Measurements from ENCODE around the gene MBOAT1. TPM values are rescaled to one million over a fixed set of nuclear protein-coding genes. Genes with fewer than 3 reads are reported as not detected.

The MBOAT1 gene
- total RNA-seq, 1 donor from 2014 or later = 6.4 TPM

GRCh38 chr6:20104696-20105095, 107.6 kb downstream of the MBOAT1 start:
- Histone ChIP-seq H3K4me1 (ENCODE audit: insufficient read depth, low read length) (no peaks in the 10 kb centered on the region), H3K9me3 (ENCODE audit: insufficient read depth, low read depth, low read length) (no peaks in the 10 kb centered on the region), H4K20me1 (ENCODE audit: insufficient read depth, low read length) (no peaks in the 10 kb centered on the region), H3K4me3 (ENCODE audit: insufficient read depth, low read depth, low read length) (no peak overlapping the region), H3K79me2 (ENCODE audit: insufficient read depth, low read length) (no peaks in the 10 kb centered on the region), H2AFZ (ENCODE audit: low read depth, low read length) (no peak overlapping the region), H3K27me3 (ENCODE audit: insufficient read depth, low read length) (no peaks in the 10 kb centered on the region), H3K9ac (ENCODE audit: low read length) (no peak overlapping the region), H3K36me3 (ENCODE audit: insufficient read depth, low read length) (no peaks in the 10 kb centered on the region), H3K4me2 (ENCODE audit: low read length) (no peak overlapping the region), H3K27ac (ENCODE audit: low read depth, low read length) (no peak overlapping the region)
- Mint-ChIP-seq H3K4me1 (ENCODE audit: low read depth, unreplicated experiment) (no peaks in the 10 kb centered on the region), H3K27ac (ENCODE audit: unreplicated experiment) (no peak overlapping the region), H3K36me3 (ENCODE audit: low read depth, unreplicated experiment) (no peaks in the 10 kb centered on the region), H3K27me3 (ENCODE audit: low read depth, unreplicated experiment) (no peaks in the 10 kb centered on the region), H3K9me3 (ENCODE audit: unreplicated experiment) (no peaks in the 10 kb centered on the region), H3K4me3 (ENCODE audit: unreplicated experiment) (no peak overlapping the region)
- DNase-seq (ENCODE audit: low read depth) (no peak), FAIRE-seq (no peak)
- no peak for TF ChIP-seq EZH2 (IDR thresholded peaks at IDR 0.05; ENCODE audit: insufficient read depth, low read length)
- TF ChIP-seq CTCF (IDR thresholded peaks at IDR 0.05; ENCODE audit: insufficient read depth, low read depth, low read length) = no peak

DNA sequence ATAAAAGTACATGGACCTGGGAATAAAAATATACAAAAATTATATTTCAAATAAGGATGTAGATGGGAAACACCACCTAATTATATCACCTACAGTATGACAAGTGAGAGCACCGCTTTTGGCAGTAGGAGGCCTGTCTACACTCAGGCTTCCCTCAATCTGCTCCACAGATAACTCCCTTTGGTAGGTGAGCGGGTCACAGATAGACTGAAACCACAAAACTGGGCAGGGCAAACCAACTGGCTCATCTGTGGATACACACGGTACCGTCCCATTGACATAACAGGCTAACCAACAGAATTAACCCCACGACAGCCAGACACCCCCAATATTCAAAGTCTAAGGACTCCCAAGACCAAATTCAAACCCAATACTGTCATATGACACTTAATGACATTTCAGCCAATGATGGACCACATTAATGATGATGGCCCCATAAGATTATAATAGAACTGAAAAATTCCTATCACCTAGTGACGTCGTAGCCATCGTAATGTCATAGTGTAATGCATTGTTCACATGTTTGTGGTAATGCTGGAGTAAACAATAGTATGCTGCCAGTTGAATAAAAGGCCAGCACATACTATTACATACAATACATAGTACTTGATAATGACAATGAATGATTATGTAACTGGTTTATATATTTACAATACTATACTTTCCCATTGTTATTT, 109.7 kb downstream of the MBOAT1 start:
- Histone ChIP-seq H3K79me2 (ENCODE audit: insufficient read depth, low read length) (no peaks in the 10 kb centered on the region), H3K9ac (ENCODE audit: low read length) (no peak overlapping the region), H3K9me3 (ENCODE audit: insufficient read depth, low read depth, low read length) (no peaks in the 10 kb centered on the region), H3K4me1 (ENCODE audit: insufficient read depth, low read length) (no peaks in the 10 kb centered on the region), H3K4me2 (ENCODE audit: low read length) (no peak overlapping the region), H4K20me1 (ENCODE audit: insufficient read depth, low read length) (no peaks in the 10 kb centered on the region), H3K27ac (ENCODE audit: low read depth, low read length) (no peak overlapping the region), H3K4me3 (ENCODE audit: insufficient read depth, low read depth, low read length) (no peak overlapping the region), H3K36me3 (ENCODE audit: insufficient read depth, low read length) (no peaks in the 10 kb centered on the region), H3K27me3 (ENCODE audit: insufficient read depth, low read length) (no peaks in the 10 kb centered on the region), H2AFZ (ENCODE audit: low read depth, low read length) (no peak overlapping the region)
- no peaks in the 10 kb centered on the region for H3K4me1 Mint-ChIP-seq (ENCODE audit: low read depth, unreplicated experiment)
- FAIRE-seq (no peak), DNase-seq (ENCODE audit: low read depth) (no peak)
- H3K9me3 Mint-ChIP-seq (ENCODE audit: unreplicated experiment) = no peaks in the 10 kb centered on the region
- no peaks in the 10 kb centered on the region for H3K36me3 Mint-ChIP-seq (ENCODE audit: low read depth, unreplicated experiment)
- no peak for TF ChIP-seq CTCF (IDR thresholded peaks at IDR 0.05; ENCODE audit: insufficient read depth, low read depth, low read length)
- no peak overlapping the region for H3K27ac Mint-ChIP-seq (ENCODE audit: unreplicated experiment)
- H3K27me3 Mint-ChIP-seq (ENCODE audit: low read depth, unreplicated experiment) = no peaks in the 10 kb centered on the region
- no peak overlapping the region for H3K4me3 Mint-ChIP-seq (ENCODE audit: unreplicated experiment)

- no peaks in the 10 kb centered on the region for H3K4me1 ChIP-seq (ENCODE audit: insufficient read depth, low read length)
- Mint-ChIP-seq H3K9me3 (ENCODE audit: unreplicated experiment) (no peaks in the 10 kb centered on the region), H3K36me3 (ENCODE audit: low read depth, unreplicated experiment) (no peaks in the 10 kb centered on the region), H3K27ac (ENCODE audit: unreplicated experiment) (no peak overlapping the region), H3K4me1 (ENCODE audit: low read depth, unreplicated experiment) (no peaks in the 10 kb centered on the region), H3K4me3 (ENCODE audit: unreplicated experiment) (no peak overlapping the region), H3K27me3 (ENCODE audit: low read depth, unreplicated experiment) (no peaks in the 10 kb centered on the region)
- H3K4me3 ChIP-seq (ENCODE audit: insufficient read depth, low read depth, low read length) = no peak overlapping the region
- no peaks in the 10 kb centered on the region for H3K79me2 ChIP-seq (ENCODE audit: insufficient read depth, low read length)
- no peaks in the 10 kb centered on the region for H3K36me3 ChIP-seq (ENCODE audit: insufficient read depth, low read length)
- no peak overlapping the region for H3K9ac ChIP-seq (ENCODE audit: low read length)
- no peak overlapping the region for H3K27ac ChIP-seq (ENCODE audit: low read depth, low read length)
- DNase-seq (ENCODE audit: low read depth) (no peak), FAIRE-seq (no peak)
- no peak overlapping the region for H3K4me2 ChIP-seq (ENCODE audit: low read length)
- H2AFZ ChIP-seq (ENCODE audit: low read depth, low read length) = no peak overlapping the region
- no peaks in the 10 kb centered on the region for H3K27me3 ChIP-seq (ENCODE audit: insufficient read depth, low read length)
- TF ChIP-seq EZH2 (IDR thresholded peaks at IDR 0.05; ENCODE audit: insufficient read depth, low read length) (no peak), CTCF (IDR thresholded peaks at IDR 0.05; ENCODE audit: insufficient read depth, low read depth, low read length) (no peak)
- H3K9me3 ChIP-seq (ENCODE audit: insufficient read depth, low read depth, low read length) = no peaks in the 10 kb centered on the region
- H4K20me1 ChIP-seq (ENCODE audit: insufficient read depth, low read length) = no peaks in the 10 kb centered on the region
These were observed 113.1 kb downstream of the MBOAT1 start for GRCh38 chr6:20099156-20099555.

All from astrocyte (in vitro differentiated cells and primary cell).